Astrocyte (in vitro differentiated cells and primary cell): ENCODE measurements around the gene FILIP1L. TPM values are rescaled to one million over a fixed set of nuclear protein-coding genes. Genes with fewer than 3 reads are reported as not detected.

ENCODE experiments used
- DNase-seq: peaks from one replicate; pipeline ENCODE4 v3.0.0-alpha.2; 2010; ENCODE audit warnings: low read depth
- FAIRE-seq: peaks from 2 replicates; lab custom pipeline; 2011; peaks lifted over from hg19 to GRCh38; lab: Jason Lieb, UNC
- H2AFZ ChIP-seq: 2 replicates; pipeline ENCODE4 v1.6.0; 2012; ENCODE audit warnings: low read depth, low read length, inconsistent platforms
- H3K27ac ChIP-seq: 2 replicates; pipeline ENCODE4 v1.5.1; 2011; ENCODE audit warnings: low read depth, low read length, inconsistent platforms
- H3K27me3 ChIP-seq: 2 replicates; pipeline ENCODE4 v1.6.0; 2011; ENCODE audit warnings: low read length, inconsistent platforms; ENCODE audit not compliant: insufficient read depth
- H3K36me3 ChIP-seq: 2 replicates; pipeline ENCODE4 v1.5.1; 2011; ENCODE audit warnings: low read length, inconsistent platforms; ENCODE audit not compliant: insufficient read depth
- H3K4me1 ChIP-seq: 2 replicates; pipeline ENCODE4 v1.5.1; 2011; ENCODE audit warnings: low read length, inconsistent platforms; ENCODE audit not compliant: insufficient read depth
- H3K4me2 ChIP-seq: 2 replicates; pipeline ENCODE4 v1.6.0; 2012; ENCODE audit warnings: low read length, inconsistent platforms
- H3K4me3 ChIP-seq: 2 replicates; pipeline ENCODE4 v1.5.1; 2011; ENCODE audit warnings: low read depth, mild to moderate bottlenecking, low read length, inconsistent platforms; ENCODE audit not compliant: insufficient read depth
- H3K79me2 ChIP-seq: 2 replicates; pipeline ENCODE4 v1.6.0; 2012; ENCODE audit warnings: mild to moderate bottlenecking, low read length, inconsistent platforms; ENCODE audit not compliant: insufficient read depth
- H3K9ac ChIP-seq: 2 replicates; pipeline ENCODE4 v1.6.0; 2012; ENCODE audit warnings: mild to moderate bottlenecking, low read length, inconsistent platforms
- H3K9me3 ChIP-seq: 2 replicates; pipeline ENCODE4 v1.5.1; 2012; ENCODE audit warnings: low read depth, mild to moderate bottlenecking, low read length, inconsistent platforms; ENCODE audit not compliant: insufficient read depth
- H4K20me1 ChIP-seq: 2 replicates; pipeline ENCODE4 v1.6.0; 2012; ENCODE audit warnings: low read length, inconsistent platforms; ENCODE audit not compliant: insufficient read depth
- H3K27ac Mint-ChIP-seq: one replicate; pipeline ENCODE4 v1.8.0; 2021; ENCODE audit warnings: mild to moderate bottlenecking, mixed read lengths; ENCODE audit not compliant: unreplicated experiment
- H3K27me3 Mint-ChIP-seq: one replicate; pipeline ENCODE4 v1.8.0; 2021; ENCODE audit warnings: low read depth, mixed read lengths; ENCODE audit not compliant: unreplicated experiment
- H3K36me3 Mint-ChIP-seq: one replicate; pipeline ENCODE4 v1.8.0; 2021; ENCODE audit warnings: low read depth, mixed read lengths; ENCODE audit not compliant: unreplicated experiment
- H3K4me1 Mint-ChIP-seq: one replicate; pipeline ENCODE4 v1.8.0; 2021; ENCODE audit warnings: low read depth, mixed read lengths; ENCODE audit not compliant: unreplicated experiment
- H3K4me3 Mint-ChIP-seq: one replicate; pipeline ENCODE4 v1.8.0; 2021; ENCODE audit warnings: mild to moderate bottlenecking, moderate library complexity, mixed read lengths; ENCODE audit not compliant: unreplicated experiment
- H3K9me3 Mint-ChIP-seq: one replicate; pipeline ENCODE4 v1.8.0; 2021; ENCODE audit warnings: mild to moderate bottlenecking, mixed read lengths; ENCODE audit not compliant: unreplicated experiment
- CTCF ChIP-seq: IDR thresholded peaks from 2 replicates; pipeline ENCODE4 v1.5.1; 2011; ENCODE audit warnings: low read depth, mild to moderate bottlenecking, inconsistent platforms, low read length, moderate library complexity; ENCODE audit not compliant: insufficient read depth
- EZH2 ChIP-seq: IDR thresholded peaks from 2 replicates; pipeline ENCODE4 v1.6.1; 2012; ENCODE audit warnings: mild to moderate bottlenecking, low read length, inconsistent platforms; ENCODE audit not compliant: insufficient read depth
- total RNA-seq: library from RNA; stranded (reverse); gene quantifications from 2 replicates; pipeline ENCODE4 v1.2.1, GENCODE V29; 2021

FILIP1L gene
- total RNA-seq, 1 donor from 2014 or later, result 209 TPM

DNA sequence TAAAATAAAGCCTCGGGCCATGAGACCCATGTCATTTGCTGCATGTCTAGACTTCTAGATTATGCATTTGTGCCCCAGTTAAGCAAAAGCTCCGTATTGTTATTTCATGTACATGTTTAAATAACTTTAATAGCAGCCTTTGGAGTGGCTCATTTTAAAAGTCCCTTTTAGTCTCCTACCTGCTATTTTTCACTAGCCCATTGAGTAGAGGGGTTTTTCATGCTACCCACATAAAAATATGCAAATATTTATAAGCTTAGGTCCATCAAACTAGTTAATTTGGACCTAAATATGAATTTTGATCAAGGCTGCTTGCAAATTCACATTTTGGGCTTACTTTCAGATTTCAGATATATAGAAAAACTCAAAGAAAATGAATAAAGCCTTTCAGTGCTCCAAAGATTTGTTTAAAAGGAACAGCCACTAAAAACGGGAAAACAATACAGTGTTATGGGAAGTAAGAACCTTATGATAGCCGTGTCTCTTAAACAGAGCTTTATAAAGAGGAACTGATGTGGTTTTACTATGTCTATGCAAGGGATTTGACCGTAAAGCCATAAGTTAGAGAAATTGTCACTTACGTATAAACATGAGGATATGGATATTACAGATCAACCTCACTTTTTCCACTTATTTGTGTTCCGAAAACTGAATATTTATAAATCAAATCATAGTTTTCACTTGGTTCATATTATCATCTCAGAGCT is 30.0 kb downstream of the FILIP1L start:
- no peaks in the 10 kb centered on the region for H3K9me3 Mint-ChIP-seq

DNA sequence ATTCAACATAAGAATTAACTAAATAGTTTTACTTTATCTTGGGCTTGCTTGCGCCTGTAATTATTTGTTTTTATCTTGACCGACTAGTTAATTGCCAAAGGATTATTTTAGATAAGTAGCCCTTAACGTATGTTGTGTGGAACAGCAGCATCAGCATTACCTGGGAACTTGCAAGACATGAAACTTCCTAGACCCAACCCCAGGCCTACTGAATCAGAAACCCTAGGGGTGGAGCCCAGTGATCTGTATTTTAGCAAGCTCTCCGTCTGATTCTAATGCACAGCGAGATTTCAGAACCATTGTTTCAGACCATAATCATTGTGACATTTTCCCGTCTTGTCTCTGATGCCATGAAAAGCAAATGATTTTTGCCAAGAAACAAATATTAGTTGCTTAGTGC is 31.1 kb downstream of the FILIP1L start:
- H3K9me3 ChIP-seq, result no peaks in the 10 kb centered on the region
- no peaks in the 10 kb centered on the region for H3K27me3 Mint-ChIP-seq
- DNase-seq (no peak), FAIRE-seq (no peak)
- no peaks in the 10 kb centered on the region for H3K36me3 ChIP-seq
- H3K9ac ChIP-seq, result no peak overlapping the region
- TF ChIP-seq EZH2 (no peak), CTCF (no peak)
- H3K4me3 ChIP-seq, result no peak overlapping the region
- no peaks in the 10 kb centered on the region for H3K27me3 ChIP-seq
- peaks cover 43% of the 10 kb centered on the region for H3K4me1 Mint-ChIP-seq
- H3K79me2 ChIP-seq, result no peaks in the 10 kb centered on the region
- H2AFZ ChIP-seq, result no peak overlapping the region
- H4K20me1 ChIP-seq, result no peaks in the 10 kb centered on the region
- peaks cover 15% of the 10 kb centered on the region for H3K4me1 ChIP-seq
- H3K36me3 Mint-ChIP-seq, result no peaks in the 10 kb centered on the region
- H3K9me3 Mint-ChIP-seq, result no peaks in the 10 kb centered on the region
- no peak overlapping the region for H3K4me2 ChIP-seq
- H3K27ac Mint-ChIP-seq, result peak overlapping the region; percentile 9
- H3K4me3 Mint-ChIP-seq, result no peak overlapping the region
- H3K27ac ChIP-seq, result no peak overlapping the region

More for the DNA sequence above, 30.0 kb downstream of the FILIP1L start:
- H3K9me3 ChIP-seq, result no peaks in the 10 kb centered on the region
- no peaks in the 10 kb centered on the region for H3K36me3 ChIP-seq
- no peak overlapping the region for H2AFZ ChIP-seq
- Mint-ChIP-seq H3K27ac (no peak overlapping the region), H3K36me3 (no peaks in the 10 kb centered on the region), H3K27me3 (no peaks in the 10 kb centered on the region), H3K4me1 (peaks cover 51% of the 10 kb centered on the region), H3K4me3 (no peak overlapping the region)
- FAIRE-seq, result no peak
- no peak overlapping the region for H3K4me2 ChIP-seq
- H3K27ac ChIP-seq, result no peak overlapping the region
- H3K4me1 ChIP-seq, result peaks cover 15% of the 10 kb centered on the region
- H3K4me3 ChIP-seq, result no peak overlapping the region
- no peak overlapping the region for H3K9ac ChIP-seq
- no peaks in the 10 kb centered on the region for H4K20me1 ChIP-seq
- no peak for DNase-seq
- no peaks in the 10 kb centered on the region for H3K27me3 ChIP-seq
- TF ChIP-seq CTCF, result no peak
- TF ChIP-seq EZH2, result no peak
- H3K79me2 ChIP-seq, result no peaks in the 10 kb centered on the region

GRCh38 chr3:100082714-100083113 is 31.6 kb downstream of the FILIP1L start:
- Mint-ChIP-seq H3K9me3 (no peaks in the 10 kb centered on the region), H3K4me3 (no peak overlapping the region), H3K36me3 (no peaks in the 10 kb centered on the region), H3K4me1 (peaks cover 43% of the 10 kb centered on the region), H3K27ac (peak overlapping the region; percentile 9), H3K27me3 (no peaks in the 10 kb centered on the region)
- Histone ChIP-seq H3K9ac (no peak overlapping the region), H2AFZ (no peak overlapping the region), H3K4me2 (no peak overlapping the region), H3K4me3 (no peak overlapping the region), H3K9me3 (no peaks in the 10 kb centered on the region), H4K20me1 (no peaks in the 10 kb centered on the region), H3K27ac (no peak overlapping the region), H3K36me3 (no peaks in the 10 kb centered on the region), H3K79me2 (no peaks in the 10 kb centered on the region), H3K27me3 (no peaks in the 10 kb centered on the region), H3K4me1 (peaks cover 15% of the 10 kb centered on the region)
- no peak for FAIRE-seq
- DNase-seq, result peak; percentile 49
- TF ChIP-seq CTCF, result no peak
- no peak for TF ChIP-seq EZH2
